SK-N-SH treated with all-trans-retinoic acid at 6 μM for 48 hours (cell line): Measurements from ENCODE around the gene ISLR.

Source experiments
- ARNTL ChIP-seq: fragments of 450-650 bp; formaldehyde crosslinking; IDR thresholded peaks from 2 replicates; pipeline ENCODE4 v1.5.0; 2020; ENCODE audit warnings: low read depth, mild to moderate bottlenecking, moderate library complexity, borderline replicate concordance
- OSR1 ChIP-seq: fragments of 250-450 bp; sonication (Bioruptor Pico); IDR thresholded peaks from 2 replicates; pipeline ENCODE4 v1.8.0; 2022; ENCODE audit warnings: moderate library complexity, mild to moderate bottlenecking, inconsistent platforms
- PATZ1 ChIP-seq: fragments of 250-450 bp; sonication (Bioruptor Pico); IDR thresholded peaks from 2 replicates; pipeline ENCODE4 v1.8.0; 2020; ENCODE audit warnings: mild to moderate bottlenecking, moderate library complexity, borderline replicate concordance
- RARB ChIP-seq: fragments of 250-450 bp; sonication (Bioruptor Pico); IDR thresholded peaks from 2 replicates; pipeline ENCODE4 v1.8.0; 2021; ENCODE audit warnings: mild to moderate bottlenecking, moderate library complexity
- SNAI2 ChIP-seq: fragments of 250-450 bp; sonication (Bioruptor Pico); IDR thresholded peaks from 2 replicates; pipeline ENCODE4 v1.5.0; 2020; ENCODE audit warnings: mild to moderate bottlenecking, moderate library complexity
- ZFP3 ChIP-seq: fragments of 250-450 bp; sonication (Bioruptor Pico); IDR thresholded peaks from 2 replicates; pipeline ENCODE4 v1.5.0; 2020; ENCODE audit warnings: mild to moderate bottlenecking, moderate library complexity
- ZNF70 ChIP-seq: fragments of 450-650 bp; formaldehyde crosslinking; IDR thresholded peaks from 2 replicates; pipeline ENCODE4 v1.5.0; 2020; ENCODE audit warnings: mild to moderate bottlenecking, moderate library complexity

GRCh38 chr15:74158855-74159650 is 14.5 kb upstream of the ISLR start:
- TF ChIP-seq RARB (CRISPR knock-in tag) = no peak
- no peak for TF ChIP-seq ARNTL
- TF ChIP-seq SNAI2 (CRISPR knock-in tag) = no peak
- TF ChIP-seq ZFP3 (CRISPR knock-in tag) = no peak
- no peak for TF ChIP-seq PATZ1 (CRISPR knock-in tag)
- no peak for TF ChIP-seq OSR1
- TF ChIP-seq ZNF70 = no peak
